Dendritic cell treated with granulocyte-macrophage colony-stimulating factor and Interleukin-4, amounts not matched to agents 40 ng/mL and 50 ng/mL, for 4 days (primary cell): ENCODE data around the gene SRR.
"Not testable (repeated sequence)": the region's sequence is repeated elsewhere in the genome, so short reads cannot be mapped to it uniquely, and the experiment has no call there.

Experiments used
- H3K27ac Mint-ChIP-seq: one replicate; pipeline ENCODE4 v1.8.0; 2022; ENCODE audit warnings: mild to moderate bottlenecking, mixed read lengths
- H3K27me3 Mint-ChIP-seq: one replicate; pipeline ENCODE4 v1.8.0; 2022; ENCODE audit warnings: mild to moderate bottlenecking, mixed read lengths
- H3K36me3 Mint-ChIP-seq: one replicate; pipeline ENCODE4 v1.8.0; 2022; ENCODE audit warnings: low read depth, mixed read lengths
- H3K4me1 Mint-ChIP-seq: one replicate; pipeline ENCODE4 v1.8.0; 2022; ENCODE audit warnings: low read depth, mixed read lengths
- H3K4me3 Mint-ChIP-seq: one replicate; pipeline ENCODE4 v1.8.0; 2022; ENCODE audit warnings: mild to moderate bottlenecking, moderate library complexity, mixed read lengths
- H3K9me3 Mint-ChIP-seq: one replicate; pipeline ENCODE4 v1.8.0; 2022; ENCODE audit warnings: mixed read lengths
- intact Hi-C: fragments of 100-400 bp; cut with micrococcal nuclease; formaldehyde crosslinking; loops from one replicate; pipeline ENCODE4 v1.15.0; 2022

Gene SRR, protein sequence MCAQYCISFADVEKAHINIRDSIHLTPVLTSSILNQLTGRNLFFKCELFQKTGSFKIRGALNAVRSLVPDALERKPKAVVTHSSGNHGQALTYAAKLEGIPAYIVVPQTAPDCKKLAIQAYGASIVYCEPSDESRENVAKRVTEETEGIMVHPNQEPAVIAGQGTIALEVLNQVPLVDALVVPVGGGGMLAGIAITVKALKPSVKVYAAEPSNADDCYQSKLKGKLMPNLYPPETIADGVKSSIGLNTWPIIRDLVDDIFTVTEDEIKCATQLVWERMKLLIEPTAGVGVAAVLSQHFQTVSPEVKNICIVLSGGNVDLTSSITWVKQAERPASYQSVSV

DNA sequence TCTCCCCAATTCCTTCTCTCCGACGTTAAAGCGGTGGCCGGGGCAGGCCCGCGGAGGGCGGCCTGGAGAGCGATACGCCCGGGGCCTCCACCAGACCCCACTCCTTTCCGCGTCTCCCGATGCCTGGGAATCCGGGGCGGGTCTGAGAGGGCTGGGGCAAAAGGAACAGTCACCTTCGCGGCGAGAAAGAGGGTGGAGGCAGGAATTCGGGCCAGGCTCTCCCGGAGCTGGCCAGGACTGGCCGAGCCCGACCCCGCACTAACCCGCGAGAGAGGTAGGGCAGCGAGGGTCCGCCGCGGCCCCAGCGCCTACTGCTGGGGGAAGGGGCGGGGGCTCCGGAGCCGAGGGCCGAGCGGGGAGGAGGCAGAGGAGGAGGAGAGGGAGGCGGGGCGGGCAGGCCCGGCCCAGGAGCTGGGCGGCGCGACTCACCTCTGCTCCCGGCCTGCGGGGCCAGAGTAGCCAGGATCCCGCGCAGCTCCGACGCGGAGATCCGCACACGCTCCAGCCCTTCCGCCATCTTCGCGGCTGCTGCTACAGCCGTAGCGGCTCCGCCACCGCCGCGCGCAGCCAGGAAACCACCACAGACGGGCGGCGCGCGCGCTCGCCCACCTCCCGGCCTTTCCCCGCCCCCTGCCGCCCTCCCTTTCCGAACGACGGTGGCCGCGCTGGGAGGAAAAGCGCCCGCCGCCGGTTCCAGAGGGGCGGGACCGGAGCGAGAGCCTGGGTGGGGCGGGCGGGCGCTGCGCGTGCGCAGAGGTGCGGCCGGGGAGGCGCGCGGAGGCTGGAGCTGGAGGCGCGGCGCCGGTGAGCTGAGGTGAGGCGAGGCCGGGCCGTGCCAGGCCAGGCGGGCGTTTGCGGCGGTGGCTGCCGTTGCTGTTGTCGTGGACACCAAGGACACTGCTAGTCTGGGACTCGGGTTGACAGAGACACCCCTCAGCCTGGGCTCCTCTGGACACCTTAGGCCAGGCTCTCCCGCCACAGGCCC lies at the start of gene SRR, which contains the start of gene SMG6:
SRR (plus strand) TSS at position 747 of the 985 bp plus-strand sequence. CDS start 11,611 bp downstream, outside the sequence.
SMG6 (minus strand) TSS at position 582 of the 985 bp plus-strand sequence; CDS start at position 517, 65 bp downstream.
- H3K4me3 Mint-ChIP-seq, result peak within 1 kb of the TSS; percentile 83
- peaks cover 39% of the 10 kb centered on the region for H3K36me3 Mint-ChIP-seq
- no peaks in the 10 kb centered on the region for H3K27me3 Mint-ChIP-seq
- peak within 1 kb of the TSS; percentile 84 for H3K27ac Mint-ChIP-seq
- H3K4me1 Mint-ChIP-seq, result peaks cover 44% of the 10 kb centered on the region
- intact Hi-C loops, result loop anchor here (1.0 kb wide), 1 partner anchor 33 kb away; the partner anchor contains the start of gene TSR1
- H3K9me3 Mint-ChIP-seq, result no peaks in the 10 kb centered on the region

DNA sequence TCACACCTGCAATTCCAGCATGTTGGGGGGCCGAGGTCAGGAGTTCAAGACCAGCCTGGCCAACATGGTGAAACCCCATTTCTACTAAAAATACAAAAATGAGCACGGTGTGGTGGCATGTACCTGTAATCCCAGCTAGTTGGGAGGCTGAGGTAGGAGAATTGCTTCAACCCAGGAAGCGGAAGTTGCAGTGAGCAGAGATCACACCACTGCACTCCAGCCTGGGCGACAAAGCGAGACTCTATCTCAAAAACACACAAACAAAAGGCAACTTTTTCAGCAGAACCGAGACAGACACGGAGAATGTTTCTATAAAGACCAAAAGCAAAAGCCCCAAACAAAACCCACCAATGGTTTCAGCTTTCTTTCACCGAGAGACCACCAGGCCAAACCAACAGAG lies 44.9 kb upstream of the SRR start:
- H3K27ac Mint-ChIP-seq, result not testable (repeated sequence)

DNA sequence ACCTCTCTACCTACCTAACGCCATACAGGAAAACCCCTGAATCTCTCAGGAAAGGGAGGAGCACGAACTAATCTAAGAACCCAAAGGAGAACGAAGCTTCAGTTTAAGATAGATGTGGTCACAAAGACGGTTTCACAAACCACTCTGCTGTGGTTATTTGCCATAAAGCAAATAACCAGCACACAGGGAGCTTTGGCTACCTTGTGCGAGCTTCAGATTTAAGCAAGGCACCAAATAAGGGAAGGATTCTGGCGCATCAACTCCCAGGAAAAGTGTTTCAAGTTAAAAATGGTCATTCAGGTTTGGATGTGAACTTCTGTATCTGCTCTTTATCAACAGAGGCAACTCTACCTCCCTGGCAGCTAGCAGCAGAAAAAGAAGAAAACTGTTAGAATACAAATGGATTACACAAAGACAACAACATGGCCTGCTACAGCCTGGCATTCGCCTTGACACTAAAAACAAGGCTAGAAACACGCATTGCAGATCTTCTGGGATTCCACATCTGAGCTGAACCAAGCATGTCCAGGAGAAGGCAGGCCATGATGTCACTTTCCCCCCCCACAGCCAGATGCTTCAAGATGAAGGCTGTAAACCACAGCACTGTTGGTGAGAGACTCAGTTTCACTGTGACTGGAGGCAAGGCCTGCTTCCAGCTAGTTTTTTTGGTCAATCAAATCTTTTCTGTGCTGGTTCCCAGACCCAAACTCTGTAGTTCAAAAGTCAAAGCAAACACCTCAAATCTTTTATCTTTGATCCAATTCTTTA lies 43.8 kb upstream of the SRR start:
- Mint-ChIP-seq H3K4me3 (no peak overlapping the region), H3K36me3 (peaks cover 47% of the 10 kb centered on the region), H3K27ac (no peak overlapping the region), H3K9me3 (no peaks in the 10 kb centered on the region), H3K27me3 (no peaks in the 10 kb centered on the region), H3K4me1 (no peaks in the 10 kb centered on the region)
- intact Hi-C loops, result no loop called here

More for the DNA sequence above, 44.9 kb upstream of the SRR start:
- intact Hi-C loops, H3K27me3 Mint-ChIP-seq, H3K4me1 Mint-ChIP-seq, H3K4me3 Mint-ChIP-seq, H3K9me3 Mint-ChIP-seq: not testable (repeated sequence)
- H3K36me3 Mint-ChIP-seq, result peaks cover 58% of the 10 kb centered on the region

DNA sequence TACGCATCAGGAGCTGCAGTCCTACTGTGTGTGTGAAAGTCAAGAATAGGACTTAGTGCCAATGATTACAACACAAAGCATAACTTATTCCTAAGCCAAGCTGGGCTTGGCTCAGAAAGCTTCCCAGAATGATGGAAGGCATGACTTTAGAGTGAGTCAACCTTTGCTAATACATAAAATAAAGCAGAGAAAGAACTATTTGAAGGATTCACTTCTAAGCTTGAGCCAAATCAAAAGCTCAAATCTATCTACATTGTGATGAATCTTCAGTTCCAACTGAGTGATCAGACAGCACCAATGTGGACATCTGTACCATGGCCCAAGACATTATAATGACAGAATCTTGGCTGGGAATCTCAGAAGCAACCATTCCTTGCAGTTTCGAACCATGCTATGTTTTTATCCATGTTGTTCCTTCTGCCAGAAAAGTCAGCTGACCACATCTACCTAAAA lies 41.6 kb upstream of the SRR start:
- intact Hi-C loops, result no loop called here
- Mint-ChIP-seq H3K9me3 (no peaks in the 10 kb centered on the region), H3K4me1 (peaks cover 10% of the 10 kb centered on the region), H3K36me3 (peaks cover 46% of the 10 kb centered on the region), H3K27ac (no peak overlapping the region), H3K4me3 (no peak overlapping the region), H3K27me3 (no peaks in the 10 kb centered on the region)

DNA sequence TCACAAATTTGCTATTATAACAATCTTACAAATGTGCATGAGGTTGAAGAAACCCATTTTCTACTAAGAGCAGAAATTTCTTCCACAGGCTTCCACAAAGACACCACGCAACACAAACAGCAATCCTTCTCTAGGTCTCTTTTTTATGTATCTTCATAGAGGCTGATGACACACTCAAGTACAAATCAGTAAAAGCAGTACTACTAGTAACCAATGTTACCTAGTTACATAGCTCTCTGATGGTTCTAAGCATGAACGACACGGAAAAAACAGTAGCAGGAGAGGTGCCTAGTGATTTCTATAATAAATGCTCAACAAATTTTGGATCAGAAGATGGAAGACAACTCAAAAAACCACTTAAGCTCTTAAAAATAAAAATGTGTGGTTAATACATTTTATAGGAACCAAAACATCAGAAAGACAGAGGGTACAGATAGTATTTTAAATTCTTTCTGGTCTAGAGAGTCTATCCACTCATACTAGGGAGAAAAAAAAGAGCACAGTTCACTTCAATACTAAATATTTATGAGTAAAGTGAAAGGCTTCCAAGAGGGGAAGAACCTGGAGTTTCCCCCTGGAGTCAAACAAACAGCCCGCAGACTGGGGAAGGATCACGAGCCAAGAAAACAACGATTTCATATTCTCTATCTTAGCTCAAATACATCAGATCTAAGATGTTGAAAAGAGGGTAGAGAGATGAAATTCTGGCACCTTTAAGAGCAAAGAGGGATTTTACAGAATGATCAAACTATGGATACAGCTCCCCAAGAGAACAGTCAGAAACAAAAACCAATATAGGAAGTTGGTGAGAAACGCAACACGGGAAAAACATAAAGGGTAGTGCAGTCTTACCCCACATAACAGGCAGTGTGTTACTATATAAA lies 40.3 kb upstream of the SRR start:
- intact Hi-C loops, result no loop called here
- no peak overlapping the region for H3K4me3 Mint-ChIP-seq

DNA sequence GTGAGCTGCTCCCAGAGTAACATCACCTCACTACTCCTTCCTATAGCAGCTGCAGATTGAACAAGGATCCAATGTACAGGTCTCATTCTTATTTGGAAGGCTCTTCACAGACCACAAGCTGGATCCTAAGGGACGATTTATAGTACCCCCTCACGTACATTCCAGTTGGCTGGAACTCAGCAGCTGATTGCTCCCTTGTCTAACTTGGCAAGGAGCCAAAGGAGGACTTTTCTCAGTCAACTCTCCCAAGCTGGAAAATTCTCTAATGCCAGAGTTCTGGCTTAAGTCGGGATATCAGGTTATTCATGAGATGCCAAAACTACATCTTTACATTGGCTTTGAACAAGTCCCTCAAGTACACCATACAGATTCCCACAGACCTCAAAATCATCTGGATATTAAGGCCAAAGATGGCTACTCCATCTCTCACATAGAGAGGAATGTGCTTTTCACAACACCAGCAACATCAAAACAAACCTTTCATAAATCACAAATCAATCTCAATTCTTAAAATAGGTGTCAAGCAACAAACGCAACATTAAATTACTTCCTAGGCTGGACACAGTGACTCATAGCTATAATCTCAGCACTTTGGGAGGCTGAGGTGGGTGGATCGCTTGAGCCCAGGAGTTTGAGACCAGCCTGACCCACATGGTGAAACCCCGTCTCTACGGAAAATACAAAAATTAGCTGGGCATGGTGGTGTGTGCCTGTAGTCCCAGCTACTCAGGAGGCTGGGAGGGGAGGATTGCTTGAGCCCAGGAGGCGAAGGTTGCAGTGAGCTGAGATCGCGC lies 39.5 kb upstream of the SRR start:
- Mint-ChIP-seq H3K4me3 (no peak overlapping the region), H3K9me3 (no peaks in the 10 kb centered on the region), H3K36me3 (peaks cover 40% of the 10 kb centered on the region), H3K4me1 (peaks cover 10% of the 10 kb centered on the region), H3K27ac (no peak overlapping the region), H3K27me3 (no peaks in the 10 kb centered on the region)
- intact Hi-C loops, result no loop called here

More for the DNA sequence above, 40.3 kb upstream of the SRR start:
- Mint-ChIP-seq H3K36me3 (peaks cover 39% of the 10 kb centered on the region), H3K9me3 (no peaks in the 10 kb centered on the region), H3K27me3 (no peaks in the 10 kb centered on the region), H3K27ac (no peak overlapping the region), H3K4me1 (peaks cover 10% of the 10 kb centered on the region)

DNA sequence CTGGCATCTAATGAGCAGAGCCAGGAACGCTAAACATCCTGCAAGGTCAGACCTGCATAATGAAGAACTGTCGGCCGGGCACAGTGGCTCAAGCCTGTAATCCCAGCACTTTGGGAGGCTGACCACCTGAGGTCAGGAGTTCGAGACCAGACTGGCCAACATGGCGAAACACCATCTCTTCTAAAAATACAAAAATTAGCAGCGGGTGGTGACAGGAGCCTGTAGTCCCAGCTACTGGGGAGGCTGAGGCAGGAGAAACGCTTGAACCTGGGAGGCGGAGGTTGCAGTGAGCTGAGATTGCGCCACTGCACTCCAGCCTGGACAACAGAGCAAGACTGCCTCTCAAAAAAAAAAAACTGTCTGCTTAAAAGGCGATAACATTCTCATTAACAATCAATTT lies 38.6 kb upstream of the SRR start:
- H3K4me3 Mint-ChIP-seq, H3K9me3 Mint-ChIP-seq, intact Hi-C loops, H3K27me3 Mint-ChIP-seq, H3K27ac Mint-ChIP-seq: not testable (repeated sequence)
- H3K4me1 Mint-ChIP-seq, result peaks cover 10% of the 10 kb centered on the region
- peaks cover 44% of the 10 kb centered on the region for H3K36me3 Mint-ChIP-seq

DNA sequence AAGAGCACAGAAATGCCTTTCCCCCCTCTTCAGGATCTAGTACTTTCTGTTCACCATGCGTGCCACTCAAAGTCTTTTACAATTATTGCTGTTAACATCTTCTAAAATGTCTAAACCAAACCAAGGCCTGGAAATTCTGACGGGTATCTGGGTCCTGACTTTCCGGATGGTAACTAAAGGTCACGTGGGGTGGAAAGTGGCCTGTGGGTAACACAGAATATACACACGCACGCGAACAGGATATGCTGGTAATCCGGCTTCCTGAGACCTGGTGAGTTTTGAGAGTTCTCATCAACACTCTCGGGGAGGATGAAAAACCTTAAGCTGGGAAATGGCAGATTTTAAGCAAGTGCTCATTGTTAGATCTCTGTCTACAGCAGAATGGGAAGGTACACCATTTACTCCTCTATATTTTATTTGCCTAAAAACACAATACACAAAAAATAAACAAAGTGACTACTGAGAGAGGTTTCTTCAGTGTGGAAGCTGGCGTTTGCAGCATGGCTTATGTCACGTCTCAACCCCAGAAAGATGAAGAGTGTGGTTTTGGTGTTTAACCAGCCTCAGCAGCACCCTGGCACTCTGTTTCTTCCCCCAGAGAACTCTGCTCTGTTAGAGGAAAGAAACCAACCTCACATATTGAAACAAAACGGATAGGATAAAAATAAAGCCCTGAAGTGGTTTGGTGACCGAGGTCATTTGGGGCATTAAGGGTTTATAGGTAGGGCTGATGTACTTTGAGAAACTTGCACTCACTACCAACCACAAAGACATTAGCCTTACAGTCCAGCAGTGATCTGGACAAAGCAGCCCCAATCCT lies 37.5 kb upstream of the SRR start:
- H3K27ac Mint-ChIP-seq, result no peak overlapping the region
- intact Hi-C loops, result no loop called here
- peaks cover 10% of the 10 kb centered on the region for H3K4me1 Mint-ChIP-seq
- no peaks in the 10 kb centered on the region for H3K9me3 Mint-ChIP-seq
- H3K36me3 Mint-ChIP-seq, result peaks cover 47% of the 10 kb centered on the region
- H3K27me3 Mint-ChIP-seq, result no peaks in the 10 kb centered on the region
- H3K4me3 Mint-ChIP-seq, result no peak overlapping the region

DNA sequence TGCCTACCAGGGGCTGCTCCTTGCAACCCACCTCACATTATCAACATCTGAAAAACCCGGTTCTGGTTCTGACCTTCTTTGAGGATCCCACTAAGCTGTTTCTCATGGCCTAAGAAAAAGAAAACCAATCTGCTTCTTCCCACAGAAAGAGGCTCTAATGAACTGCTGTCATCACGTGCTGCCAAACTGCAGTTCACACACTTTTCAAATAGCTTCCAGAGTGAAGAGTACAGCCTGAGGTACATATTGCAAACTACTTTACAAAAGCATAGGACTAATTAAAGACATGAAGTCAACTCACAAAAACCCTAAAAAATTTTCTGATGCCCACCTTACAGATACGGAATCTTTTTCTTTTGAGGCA lies 36.9 kb upstream of the SRR start:
- peaks cover 10% of the 10 kb centered on the region for H3K4me1 Mint-ChIP-seq

DNA sequence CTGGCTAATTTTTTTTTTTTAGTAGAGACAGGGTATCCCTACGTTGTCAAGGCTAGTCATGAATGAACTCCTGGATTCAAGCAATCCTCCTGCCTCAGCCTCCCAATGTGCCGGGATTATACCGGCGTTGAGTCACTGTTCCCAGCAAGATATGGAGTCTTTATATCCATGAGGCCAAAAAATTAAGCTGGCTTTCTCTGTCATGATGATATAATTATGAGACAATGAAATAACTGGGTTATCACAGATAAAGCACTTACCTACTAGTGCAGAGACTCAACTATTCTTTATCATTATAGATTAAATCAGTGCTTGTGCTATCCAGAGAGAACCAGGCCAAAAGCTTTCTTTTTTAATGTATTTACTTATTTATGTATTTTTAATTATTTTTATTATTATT lies 36.4 kb upstream of the SRR start:
- peaks cover 52% of the 10 kb centered on the region for H3K36me3 Mint-ChIP-seq
- H3K9me3 Mint-ChIP-seq, result no peaks in the 10 kb centered on the region
- H3K4me1 Mint-ChIP-seq, result peaks cover 10% of the 10 kb centered on the region
- intact Hi-C loops, result no loop called here
- no peak overlapping the region for H3K27ac Mint-ChIP-seq
- no peak overlapping the region for H3K4me3 Mint-ChIP-seq
- no peaks in the 10 kb centered on the region for H3K27me3 Mint-ChIP-seq

More for the DNA sequence above, 36.9 kb upstream of the SRR start:
- Mint-ChIP-seq H3K36me3 (peaks cover 47% of the 10 kb centered on the region), H3K27ac (no peak overlapping the region), H3K4me3 (no peak overlapping the region), H3K27me3 (no peaks in the 10 kb centered on the region), H3K9me3 (no peaks in the 10 kb centered on the region)
- intact Hi-C loops, result no loop called here

DNA sequence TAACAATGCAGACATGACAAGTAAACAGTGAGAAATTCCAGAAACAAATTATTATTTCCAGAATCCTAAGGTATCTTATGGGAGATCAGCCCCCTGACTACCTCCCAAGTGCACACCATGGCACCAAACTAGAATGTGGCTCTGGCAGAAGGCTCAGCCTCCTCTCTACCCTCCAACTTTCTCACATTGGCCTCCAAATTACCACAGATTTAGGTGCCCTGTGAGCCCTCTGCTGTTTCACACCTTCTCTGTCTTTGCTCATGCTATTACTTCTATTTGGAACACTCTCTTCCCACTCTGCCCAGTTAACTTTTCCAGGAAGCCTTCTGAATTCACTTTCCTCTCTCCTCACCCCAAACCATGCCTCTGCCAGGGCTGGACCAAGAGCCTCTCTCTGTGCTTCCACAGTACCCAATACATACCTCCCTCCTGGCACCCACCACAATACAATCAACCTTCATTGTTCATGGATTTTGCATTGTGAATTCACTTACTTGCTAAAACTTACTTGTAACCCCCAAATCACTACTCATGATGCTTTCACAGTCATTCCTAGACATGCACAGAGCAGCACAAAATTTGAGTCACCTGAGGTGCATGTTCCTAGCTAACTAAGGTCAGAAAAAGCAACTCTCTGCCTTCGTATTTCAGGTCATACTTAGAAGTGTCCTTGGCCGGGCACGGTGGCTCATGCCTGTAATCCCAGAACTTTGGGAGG lies 31.6 kb upstream of the SRR start:
- H3K4me1 Mint-ChIP-seq, result no peaks in the 10 kb centered on the region
- H3K27ac Mint-ChIP-seq, result no peak overlapping the region

More for the DNA sequence above, 31.6 kb upstream of the SRR start:
- Mint-ChIP-seq H3K9me3 (no peaks in the 10 kb centered on the region), H3K4me3 (no peak overlapping the region), H3K27me3 (no peaks in the 10 kb centered on the region), H3K36me3 (peaks cover 80% of the 10 kb centered on the region)
- intact Hi-C loops, result no loop called here
